AG09319 (cell line): ENCODE measurements around the gene FANCC.

ENCODE experiments used
- DNase-seq: peaks from one replicate; pipeline ENCODE4 v3.0.0-alpha.2; 2010; ENCODE audit warnings: low read depth; ENCODE audit errors: extremely low read depth
- TF ChIP-seq, protein P1 (sequence below): IDR thresholded peaks from 2 replicates; pipeline ENCODE4 v1.5.1; 2011; ENCODE audit warnings: low read depth, mild to moderate bottlenecking, inconsistent platforms, low read length, moderate library complexity

Gene FANCC

DNA sequence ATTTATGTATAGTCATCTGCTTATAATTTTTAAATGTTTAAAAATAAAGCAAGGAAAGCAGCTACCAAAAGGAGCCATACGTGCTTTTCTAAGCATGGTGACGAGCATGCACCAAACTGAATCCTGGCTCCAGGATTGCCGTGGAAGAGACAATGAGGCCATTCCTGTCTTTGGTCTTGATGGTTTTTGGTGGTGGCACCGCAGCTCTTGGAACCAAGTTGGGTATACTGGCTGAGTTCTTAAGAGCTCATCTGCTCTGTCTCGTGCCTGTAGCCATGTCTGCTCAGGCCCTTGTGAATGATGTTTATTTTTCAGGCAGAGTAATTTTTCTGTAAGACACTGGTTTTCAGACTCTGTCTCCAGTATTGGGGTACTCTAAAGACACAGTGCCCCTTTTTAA, 246.1 kb downstream of the FANCC start:
- DNase-seq = no peak
- TF ChIP-seq, protein P1, sequence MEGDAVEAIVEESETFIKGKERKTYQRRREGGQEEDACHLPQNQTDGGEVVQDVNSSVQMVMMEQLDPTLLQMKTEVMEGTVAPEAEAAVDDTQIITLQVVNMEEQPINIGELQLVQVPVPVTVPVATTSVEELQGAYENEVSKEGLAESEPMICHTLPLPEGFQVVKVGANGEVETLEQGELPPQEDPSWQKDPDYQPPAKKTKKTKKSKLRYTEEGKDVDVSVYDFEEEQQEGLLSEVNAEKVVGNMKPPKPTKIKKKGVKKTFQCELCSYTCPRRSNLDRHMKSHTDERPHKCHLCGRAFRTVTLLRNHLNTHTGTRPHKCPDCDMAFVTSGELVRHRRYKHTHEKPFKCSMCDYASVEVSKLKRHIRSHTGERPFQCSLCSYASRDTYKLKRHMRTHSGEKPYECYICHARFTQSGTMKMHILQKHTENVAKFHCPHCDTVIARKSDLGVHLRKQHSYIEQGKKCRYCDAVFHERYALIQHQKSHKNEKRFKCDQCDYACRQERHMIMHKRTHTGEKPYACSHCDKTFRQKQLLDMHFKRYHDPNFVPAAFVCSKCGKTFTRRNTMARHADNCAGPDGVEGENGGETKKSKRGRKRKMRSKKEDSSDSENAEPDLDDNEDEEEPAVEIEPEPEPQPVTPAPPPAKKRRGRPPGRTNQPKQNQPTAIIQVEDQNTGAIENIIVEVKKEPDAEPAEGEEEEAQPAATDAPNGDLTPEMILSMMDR = no peak

DNA sequence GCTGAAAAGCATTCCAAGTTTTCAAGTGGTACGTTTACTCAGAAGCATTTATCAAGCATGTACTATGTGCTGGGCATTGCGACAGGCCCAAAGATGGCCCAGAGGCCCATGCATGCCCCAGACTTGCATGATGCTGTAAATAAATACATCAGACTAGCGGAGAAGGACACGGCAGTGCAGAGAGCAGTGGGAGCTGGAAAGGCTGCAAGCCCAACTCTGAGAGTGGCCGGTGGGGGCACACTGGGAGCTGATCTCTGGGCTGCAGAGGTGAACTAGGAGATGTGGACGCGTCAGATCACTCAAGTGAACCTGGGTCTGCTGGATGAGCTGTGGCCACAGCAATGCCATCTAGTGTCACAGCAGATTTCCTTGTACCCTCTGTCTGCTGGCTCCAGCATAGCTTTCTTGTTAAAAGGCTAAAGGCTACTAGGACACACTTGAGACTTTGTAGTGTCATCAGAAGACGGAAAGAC, 246.9 kb downstream of the FANCC start:
- no peak for DNase-seq
- TF ChIP-seq, protein P1 = no peak

DNA sequence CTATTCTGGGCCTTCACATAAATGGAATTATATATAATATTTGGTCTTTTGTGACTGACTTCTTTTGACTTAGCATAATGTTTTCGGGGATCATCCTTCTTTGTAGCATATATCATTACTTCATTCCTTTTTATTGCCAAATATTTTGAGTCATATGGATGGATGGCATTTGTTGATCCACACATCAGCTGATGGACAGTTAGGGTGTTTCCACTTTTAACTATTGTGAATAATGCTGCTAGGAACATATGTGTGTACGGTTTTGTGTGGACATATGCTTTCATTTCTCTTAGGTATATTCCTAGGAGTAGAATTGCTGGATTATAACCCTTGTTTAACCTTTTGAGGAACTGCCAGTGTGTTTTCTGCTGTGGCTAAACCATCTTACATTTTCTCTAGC, 249.6 kb downstream of the FANCC start:
- TF ChIP-seq, protein P1 = no peak
- DNase-seq = no peak

DNA sequence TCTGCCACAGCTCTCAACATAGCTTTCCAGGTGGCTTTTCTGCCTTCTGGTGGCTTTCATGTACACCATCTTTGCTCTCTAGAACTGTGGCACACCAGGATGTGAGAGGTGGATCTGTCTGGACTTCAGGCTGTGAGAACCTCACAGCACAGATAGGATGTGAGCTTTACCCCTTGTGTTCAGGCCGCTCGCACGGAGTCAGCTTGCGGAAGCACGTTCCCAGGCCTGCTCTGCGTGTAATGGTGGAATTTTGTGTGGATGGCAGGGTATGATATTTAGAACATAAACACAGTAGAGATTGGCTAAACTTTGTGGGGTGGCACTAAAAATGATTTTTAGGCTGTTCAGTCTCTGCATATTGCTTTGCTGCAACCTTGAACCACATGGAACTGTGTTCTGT, 250.5 kb downstream of the FANCC start:
- TF ChIP-seq, protein P1 = no peak
- no peak for DNase-seq

DNA sequence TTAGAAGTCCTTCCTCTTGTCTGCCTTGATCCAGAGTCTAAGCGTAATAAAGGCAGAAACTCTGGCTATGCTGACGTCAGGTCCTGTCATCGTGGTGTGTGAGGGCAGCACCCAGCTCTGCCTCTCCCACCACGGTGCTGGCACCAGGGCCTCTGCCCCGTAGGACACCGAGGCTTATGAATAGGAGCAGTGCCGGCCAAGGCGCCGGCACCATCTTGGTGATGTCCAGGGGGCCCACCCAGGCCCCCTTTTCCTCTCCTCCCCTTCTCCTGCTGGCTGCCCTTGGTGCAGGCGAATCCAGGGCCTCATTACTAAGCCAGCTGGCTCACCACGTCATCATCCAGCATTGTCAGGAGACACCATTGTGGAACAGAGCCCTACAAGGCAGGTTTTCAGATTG, 252.3 kb downstream of the FANCC start:
- TF ChIP-seq, protein P1 = no peak
- DNase-seq = no peak

DNA sequence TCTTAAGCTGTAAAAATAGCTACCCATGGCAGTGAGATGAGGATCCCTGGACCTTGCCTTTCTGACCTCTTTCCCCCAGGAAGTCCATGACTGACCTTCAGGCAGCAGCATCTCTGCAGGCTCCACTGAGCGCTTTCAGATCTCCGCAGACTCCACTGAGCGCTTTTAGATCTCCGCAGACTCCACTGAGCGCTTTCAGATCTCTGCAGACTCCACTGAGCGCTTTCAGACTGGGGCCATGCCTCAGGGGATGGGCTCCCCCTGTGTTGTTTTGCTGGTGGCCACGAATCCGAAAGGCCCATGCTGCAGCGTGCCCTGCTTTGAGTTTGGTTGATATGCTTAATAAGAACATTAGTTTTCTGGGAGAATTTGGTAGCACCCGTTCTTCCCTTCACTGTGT, 254.2 kb downstream of the FANCC start:
- DNase-seq = no peak
- TF ChIP-seq, protein P1 = no peak

DNA sequence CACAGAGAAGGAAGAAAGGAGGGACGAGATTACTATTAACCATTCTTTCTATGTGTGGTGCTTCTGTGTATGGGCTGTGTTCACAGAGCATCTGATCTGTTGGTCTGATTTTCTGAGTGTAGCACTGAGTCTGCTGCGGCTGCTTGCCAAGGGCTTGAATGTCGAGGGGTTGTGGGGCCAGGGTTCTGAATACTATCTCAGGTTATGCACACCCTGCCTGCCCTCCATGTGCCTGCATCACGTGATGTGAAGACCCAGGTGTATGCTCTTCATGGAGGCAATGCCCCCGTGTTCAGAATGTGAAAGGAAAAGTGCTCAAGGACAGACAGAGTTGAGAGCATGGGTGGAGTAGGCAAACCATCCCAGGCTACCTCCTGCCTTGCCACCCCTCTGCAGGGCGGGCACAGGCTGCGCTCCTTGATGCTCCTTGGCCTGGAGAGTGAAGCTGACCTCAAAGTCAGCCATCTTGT, 254.9 kb downstream of the FANCC start:
- TF ChIP-seq, protein P1 = no peak
- no peak for DNase-seq
